Measurements from ENCODE around the gene ATF5. TPM values are rescaled to one million over a fixed set of nuclear protein-coding genes. Genes with fewer than 3 reads are reported as not detected.
A peak's percentile ranks its signal among the peaks of the same experiment; 100 is the strongest.

ATF5 gene
- total RNA-seq, 5 donors from 2014 or later (not counting 1 experiment from before 2014, with no cell fraction given): 8.5 to 18.9 (median 11.2) TPM

DNA sequence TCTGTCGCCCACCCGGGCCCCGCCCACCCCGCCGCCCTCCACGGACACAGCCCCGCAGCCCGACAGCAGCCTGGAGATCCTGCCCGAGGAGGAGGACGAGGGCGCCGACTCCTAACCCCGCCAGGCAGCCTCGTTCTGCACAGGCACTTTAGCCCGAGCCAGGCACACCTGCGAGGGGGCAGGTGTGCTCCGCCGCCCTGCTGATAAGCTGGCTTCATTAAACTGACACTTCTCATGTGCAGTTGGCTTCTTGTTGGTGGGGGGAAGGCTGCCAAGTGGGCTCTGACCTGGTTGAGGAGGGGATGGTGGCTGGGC is 40.5 kb upstream of the ATF5 start:
- CTCF ChIA-PET: no interaction called here
- H3K4me3 Mint-ChIP-seq: peak overlapping the region in 1 of 3 donors; percentile 28
- Histone ChIP-seq H3K9me3 (no peaks in the 10 kb centered on the region), H3K4me1 (ENCODE audit: control insufficient read depth in 1 of 2, extremely low read depth in 1 of 2, insufficient read depth in 2 of 2, low read length in 2 of 2) (peaks cover 0 to 17% of the 10 kb centered on the region in 2 experiments), H3K36me3 (ENCODE audit: control insufficient read depth in 2 of 2, extremely low read depth in 1 of 2, insufficient read depth in 1 of 2, low read length in 1 of 2) (peaks cover 15 to 19% of the 10 kb centered on the region in 2 donors), H3K27ac (ENCODE audit: low read length) (no peak overlapping the region), H3K27me3 (replicated peaks in 1 of 2; ENCODE audit: control insufficient read depth in 2 of 2, extremely low read depth in 1 of 2, insufficient read depth in 2 of 2, low read length in 1 of 2) (no peaks in the 10 kb centered on the region), H3K4me3 (ENCODE audit: control insufficient read depth in 1 of 2, extremely low read depth in 1 of 2, low read length in 1 of 2) (no peak overlapping the region)
- no peaks in the 10 kb centered on the region for H3K27me3 Mint-ChIP-seq
- H3K27ac Mint-ChIP-seq: no peak overlapping the region
- H3K36me3 Mint-ChIP-seq: peaks cover 19% of the 10 kb centered on the region
- H3K4me1 Mint-ChIP-seq: peaks cover 6 to 14% (median 12%) of the 10 kb centered on the region in 3 donors
- 97% methylated on average over 17 of the region's 18 CpGs for WGBS (ENCODE audit: insufficient coverage)
- POLR2A ChIA-PET: interaction anchor here in 1 of 2 donors (0.6 kb wide), 1 partner anchor 14 kb away, joined by 7 read pairs; no protein-coding TSS in a partner anchor
- DNase-seq: no peak
- ATAC-seq (replicated peaks in 1 of 4): no peak
- H3K9me3 Mint-ChIP-seq: no peaks in the 10 kb centered on the region

- H3K36me3 ChIP-seq (ENCODE audit: control insufficient read depth in 2 of 2, extremely low read depth in 1 of 2, insufficient read depth in 1 of 2, low read length in 1 of 2): peaks cover 12% of the 10 kb centered on the region in 2 donors
- H3K4me3 Mint-ChIP-seq: peak overlapping the region in 1 of 3 donors; percentile 28
- no peaks in the 10 kb centered on the region for H3K9me3 ChIP-seq
- DNase-seq (no peak), ATAC-seq (replicated peaks in 1 of 4) (no peak)
- H3K9me3 Mint-ChIP-seq: no peaks in the 10 kb centered on the region
- H3K4me1 ChIP-seq (ENCODE audit: control insufficient read depth in 1 of 2, extremely low read depth in 1 of 2, insufficient read depth in 2 of 2, low read length in 2 of 2): peaks cover 0 to 19% of the 10 kb centered on the region in 2 experiments
- 92% methylated on average over 17 of the region's 23 CpGs for WGBS (ENCODE audit: insufficient coverage)
- no peak overlapping the region for H3K27ac Mint-ChIP-seq
- no peaks in the 10 kb centered on the region for H3K27me3 ChIP-seq (replicated peaks in 1 of 2; ENCODE audit: control insufficient read depth in 2 of 2, extremely low read depth in 1 of 2, insufficient read depth in 2 of 2, low read length in 1 of 2)
- POLR2A ChIA-PET: no interaction called here
- no peak overlapping the region for H3K27ac ChIP-seq (ENCODE audit: low read length)
- H3K4me1 Mint-ChIP-seq: peaks cover 6 to 14% (median 12%) of the 10 kb centered on the region in 3 donors
- CTCF ChIA-PET: no interaction called here
- no peak overlapping the region for H3K4me3 ChIP-seq (ENCODE audit: control insufficient read depth in 1 of 2, extremely low read depth in 1 of 2, low read length in 1 of 2)
- H3K36me3 Mint-ChIP-seq: peaks cover 15% of the 10 kb centered on the region
- no peaks in the 10 kb centered on the region for H3K27me3 Mint-ChIP-seq
Measured at GRCh38 chr19:49889038-49889686, 39.8 kb upstream of the ATF5 start.

- H3K36me3 Mint-ChIP-seq: peaks cover 10% of the 10 kb centered on the region
- 31% methylated on average over 71 of the region's 71 CpGs for WGBS (ENCODE audit: insufficient coverage)
Measured at GRCh38 chr19:49889687-49890348, 39.2 kb upstream of the ATF5 start.

DNA sequence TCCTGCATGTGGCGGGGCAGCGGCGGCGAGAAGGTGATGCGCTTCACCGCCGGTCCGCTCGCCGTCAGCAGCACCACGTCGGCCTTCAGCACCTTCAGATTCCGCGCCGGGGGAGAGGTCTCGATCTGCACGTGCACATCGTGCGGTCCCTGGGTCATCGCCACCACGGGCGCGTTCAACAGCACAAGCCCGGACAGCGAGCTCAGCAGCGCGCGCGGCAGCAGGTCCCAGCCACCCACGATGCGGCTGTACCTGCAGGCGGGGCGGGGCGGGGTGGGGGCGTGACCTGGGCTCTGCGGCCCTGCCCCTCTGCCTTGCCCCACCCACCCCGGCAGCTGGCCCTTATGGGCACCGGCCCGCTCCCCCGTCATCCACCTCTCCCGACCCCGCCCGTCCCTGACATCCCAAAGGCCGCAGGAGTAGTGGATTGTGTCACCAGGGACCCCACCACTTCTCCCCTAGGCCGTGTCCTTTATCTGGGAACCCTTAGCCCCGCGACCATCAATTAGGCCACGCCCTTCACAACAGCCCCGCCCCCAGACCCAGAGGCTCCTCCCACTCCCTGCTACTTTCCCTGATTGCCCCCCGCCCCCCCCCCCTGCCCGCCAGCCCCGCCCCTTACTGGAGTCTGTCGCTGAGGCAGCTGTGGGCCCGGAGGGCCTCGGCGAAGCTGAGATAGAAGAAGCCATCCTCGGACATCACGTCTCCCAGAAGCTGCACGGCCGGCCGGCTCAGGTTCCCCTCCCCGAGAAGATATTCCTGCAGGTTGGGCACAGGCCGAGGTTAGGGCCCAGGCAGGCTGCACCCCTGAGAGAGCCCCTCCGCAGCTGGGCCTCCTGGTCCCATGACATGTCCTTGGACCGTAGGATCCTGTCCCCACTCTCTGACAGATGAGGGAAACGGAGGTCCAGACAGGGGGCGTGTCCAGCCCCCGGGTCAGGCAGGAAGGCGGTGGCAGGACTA is 38.4 kb upstream of the ATF5 start:
- POLR2A ChIA-PET: interaction anchor here (0.6 kb wide), 2 partner anchors 486 to 1005 kb away, joined by 3 to 5 read pairs; partner anchors contain the start of gene NR1H2 (in 1 of the 2)
- Histone ChIP-seq H3K27ac (ENCODE audit: low read length) (peak overlapping the region; percentile 44), H3K9me3 (no peaks in the 10 kb centered on the region), H3K36me3 (ENCODE audit: control insufficient read depth in 2 of 2, extremely low read depth in 1 of 2, insufficient read depth in 1 of 2, low read length in 1 of 2) (peaks cover 3 to 5% of the 10 kb centered on the region in 2 donors), H3K4me1 (ENCODE audit: control insufficient read depth in 1 of 2, extremely low read depth in 1 of 2, insufficient read depth in 2 of 2, low read length in 2 of 2) (peaks cover 0 to 27% of the 10 kb centered on the region in 2 experiments), H3K27me3 (replicated peaks in 1 of 2; ENCODE audit: control insufficient read depth in 2 of 2, extremely low read depth in 1 of 2, insufficient read depth in 2 of 2, low read length in 1 of 2) (no peaks in the 10 kb centered on the region), H3K4me3 (ENCODE audit: control insufficient read depth in 1 of 2, extremely low read depth in 1 of 2, low read length in 1 of 2) (peak overlapping the region; percentile 62 to 65)
- H3K9me3 Mint-ChIP-seq: no peaks in the 10 kb centered on the region
- H3K4me3 Mint-ChIP-seq: peak overlapping the region; percentile 76 to 80 (median 76)
- 29% methylated on average over 46 of the region's 69 CpGs for WGBS (ENCODE audit: insufficient coverage)
- peak; percentile 26 to 82 (median 58) for DNase-seq
- peak; percentile 84 to 89 (median 87) for ATAC-seq (replicated peaks in 1 of 4)
- peaks cover 5% of the 10 kb centered on the region for H3K36me3 Mint-ChIP-seq
- peak overlapping the region; percentile 58 to 61 for H3K27ac Mint-ChIP-seq
- CTCF ChIA-PET: no interaction called here
- peaks cover 6 to 24% (median 14%) of the 10 kb centered on the region in 3 donors for H3K4me1 Mint-ChIP-seq
- H3K27me3 Mint-ChIP-seq: no peaks in the 10 kb centered on the region

More at GRCh38 chr19:49889687-49890348, 39.2 kb upstream of the ATF5 start:
- Histone ChIP-seq H3K36me3 (ENCODE audit: control insufficient read depth in 2 of 2, extremely low read depth in 1 of 2, insufficient read depth in 1 of 2, low read length in 1 of 2) (peaks cover 5 to 6% of the 10 kb centered on the region in 2 donors), H3K9me3 (no peaks in the 10 kb centered on the region), H3K27ac (ENCODE audit: low read length) (peak overlapping the region; percentile 44), H3K4me3 (ENCODE audit: control insufficient read depth in 1 of 2, extremely low read depth in 1 of 2, low read length in 1 of 2) (peak overlapping the region; percentile 62 to 65), H3K27me3 (replicated peaks in 1 of 2; ENCODE audit: control insufficient read depth in 2 of 2, extremely low read depth in 1 of 2, insufficient read depth in 2 of 2, low read length in 1 of 2) (no peaks in the 10 kb centered on the region), H3K4me1 (ENCODE audit: control insufficient read depth in 1 of 2, extremely low read depth in 1 of 2, insufficient read depth in 2 of 2, low read length in 2 of 2) (peaks cover 0 to 21% of the 10 kb centered on the region in 2 experiments)
- H3K27ac Mint-ChIP-seq: peak overlapping the region; percentile 58 to 61
- POLR2A ChIA-PET: interaction anchor here in 1 of 2 donors (0.6 kb wide), 1 partner anchor 486 kb away, joined by 5 read pairs; the partner anchor contains the start of gene NR1H2
- H3K27me3 Mint-ChIP-seq: no peaks in the 10 kb centered on the region
- ATAC-seq (replicated peaks in 1 of 4) (peak; percentile 73 to 84 (median 82)), DNase-seq (peak; percentile 44 to 89 (median 65))
- peaks cover 6 to 18% (median 12%) of the 10 kb centered on the region in 3 donors for H3K4me1 Mint-ChIP-seq
- H3K4me3 Mint-ChIP-seq: peak overlapping the region; percentile 76 to 80 (median 76)
- H3K9me3 Mint-ChIP-seq: no peaks in the 10 kb centered on the region
- CTCF ChIA-PET: no interaction called here

GRCh38 chr19:49891393-49891792 is 37.6 kb upstream of the ATF5 start:
- Histone ChIP-seq H3K36me3 (ENCODE audit: control insufficient read depth in 2 of 2, extremely low read depth in 1 of 2, insufficient read depth in 1 of 2, low read length in 1 of 2) (peaks cover 3 to 5% of the 10 kb centered on the region in 2 donors), H3K27me3 (replicated peaks in 1 of 2; ENCODE audit: control insufficient read depth in 2 of 2, extremely low read depth in 1 of 2, insufficient read depth in 2 of 2, low read length in 1 of 2) (no peaks in the 10 kb centered on the region), H3K4me3 (ENCODE audit: control insufficient read depth in 1 of 2, extremely low read depth in 1 of 2, low read length in 1 of 2) (no peak overlapping the region), H3K27ac (ENCODE audit: low read length) (no peak overlapping the region), H3K4me1 (ENCODE audit: control insufficient read depth in 1 of 2, extremely low read depth in 1 of 2, insufficient read depth in 2 of 2, low read length in 2 of 2) (peaks cover 0 to 35% of the 10 kb centered on the region in 2 experiments), H3K9me3 (no peaks in the 10 kb centered on the region)
- peak overlapping the region; percentile 17 to 76 (median 21) for H3K4me3 Mint-ChIP-seq
- DNase-seq (no peak), ATAC-seq (replicated peaks in 1 of 4) (no peak)
- peaks cover 2% of the 10 kb centered on the region for H3K36me3 Mint-ChIP-seq
- peak overlapping the region in 1 of 2 donors; percentile 1 for H3K27ac Mint-ChIP-seq
- H3K27me3 Mint-ChIP-seq: no peaks in the 10 kb centered on the region
- peaks cover 11 to 31% (median 18%) of the 10 kb centered on the region in 3 donors for H3K4me1 Mint-ChIP-seq
- POLR2A ChIA-PET: no interaction called here
- CTCF ChIA-PET: no interaction called here
- no peaks in the 10 kb centered on the region for H3K9me3 Mint-ChIP-seq
- WGBS (ENCODE audit: insufficient coverage): 92% methylated on average over 15 of the region's 17 CpGs

GRCh38 chr19:49892716-49893115 is 36.3 kb upstream of the ATF5 start:
- no peaks in the 10 kb centered on the region for H3K36me3 Mint-ChIP-seq
- peaks cover 24 to 45% (median 29%) of the 10 kb centered on the region in 3 donors for H3K4me1 Mint-ChIP-seq
- CTCF ChIA-PET: no interaction called here
- POLR2A ChIA-PET: interaction anchor here in 1 of 2 donors (1.2 kb wide), 1 partner anchor 93 kb away, joined by 5 read pairs; no protein-coding TSS in a partner anchor
- peak overlapping the region in 1 of 3 donors; percentile 76 for H3K4me3 Mint-ChIP-seq
- H3K27ac Mint-ChIP-seq: peak overlapping the region; percentile 16 to 62
- no peaks in the 10 kb centered on the region for H3K27me3 Mint-ChIP-seq
- no CpG with 5 or more reads among the region's 1 CpG for WGBS (ENCODE audit: insufficient coverage)
- Histone ChIP-seq H3K4me1 (ENCODE audit: control insufficient read depth in 1 of 2, extremely low read depth in 1 of 2, insufficient read depth in 2 of 2, low read length in 2 of 2) (peaks cover 8 to 48% of the 10 kb centered on the region in 2 experiments), H3K4me3 (ENCODE audit: control insufficient read depth in 1 of 2, extremely low read depth in 1 of 2, low read length in 1 of 2) (no peak overlapping the region), H3K36me3 (ENCODE audit: control insufficient read depth in 2 of 2, extremely low read depth in 1 of 2, insufficient read depth in 1 of 2, low read length in 1 of 2) (no peaks in the 10 kb centered on the region), H3K27ac (ENCODE audit: low read length) (no peak overlapping the region), H3K9me3 (no peaks in the 10 kb centered on the region), H3K27me3 (replicated peaks in 1 of 2; ENCODE audit: control insufficient read depth in 2 of 2, extremely low read depth in 1 of 2, insufficient read depth in 2 of 2, low read length in 1 of 2) (peaks cover 0 to 3% of the 10 kb centered on the region in 2 experiments)
- ATAC-seq (replicated peaks in 1 of 4) (no peak), DNase-seq (no peak)
- no peaks in the 10 kb centered on the region for H3K9me3 Mint-ChIP-seq
